Stimulated activated CD8-positive, alpha-beta memory T cell treated with anti-CD3 and anti-CD28 coated beads, Interleukin-2, amount 100 ng/mL, for 1 hour (primary cell): Measurements from ENCODE around the gene CMPK1.

ENCODE experiments used
- DNase-seq, 2 donors: peaks; one replicate each; pipeline ENCODE4 v3.0.0-alpha.2; 2020; ENCODE audit warnings: low read depth in 2 of 2

CMPK1 gene

GRCh38 chr1:47424336-47424982 lies 90.9 kb downstream of the CMPK1 start:
- DNase-seq: no peak
